NB4 (cell line): ENCODE data around the gene ANKRD12.
"Not testable (repeated sequence)": the region's sequence is repeated elsewhere in the genome, so short reads cannot be mapped to it uniquely, and the experiment has no call there.

Experiments
- CTCF ChIP-seq: IDR thresholded peaks from one replicate; pipeline ENCODE4 v1.5.1; 2012; ENCODE audit warnings: low read depth, low read length
- POLR2A ChIP-seq: IDR thresholded peaks from 2 replicates; pipeline ENCODE4 v1.6.1; 2011; ENCODE audit warnings: mild to moderate bottlenecking; ENCODE audit not compliant: insufficient read length; ENCODE audit errors: extremely low read depth

- not testable (repeated sequence) for TF ChIP-seq CTCF, POLR2A
Observed at GRCh38 chr18:9165883-9166282, 29.3 kb downstream of the ANKRD12 start.
